ENCODE results near the gene HOXA13. TPM values are rescaled to one million over a fixed set of nuclear protein-coding genes. Genes with fewer than 3 reads are reported as not detected.

The HOXA13 gene
- total RNA-seq, 4 donors from 2014 or later = not detected

DNA sequence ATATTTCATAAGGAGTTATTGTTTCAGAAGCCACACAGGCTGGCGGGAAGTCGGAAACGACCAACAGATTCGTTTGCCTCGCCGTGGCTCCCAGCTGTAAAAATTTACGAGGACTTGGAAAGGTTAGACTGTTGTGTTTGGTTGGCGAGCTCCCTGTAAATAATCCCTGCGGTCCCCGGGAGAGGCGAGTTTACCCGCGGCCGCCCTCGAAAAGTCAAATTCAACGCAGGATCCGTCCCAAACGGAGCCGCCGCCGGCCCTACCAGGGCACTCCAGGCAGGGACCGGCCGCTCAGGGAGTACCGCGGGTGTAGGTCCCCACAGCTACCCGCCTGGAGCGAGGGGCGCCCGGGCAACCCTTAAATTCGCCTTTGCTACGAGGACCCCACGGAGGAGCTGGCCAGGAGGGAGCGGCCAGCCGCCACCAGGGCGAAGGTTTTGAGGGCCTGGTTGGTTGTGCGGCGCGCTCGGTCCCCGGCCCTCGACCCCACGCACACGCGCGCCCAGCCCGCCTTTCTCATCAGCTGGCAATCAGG is 33.8 kb downstream of the HOXA13 start:
- peaks cover 5 to 31% of the 10 kb centered on the region in 2 donors for H3K4me1 ChIP-seq
- H3K27ac ChIP-seq = no peak overlapping the region
- H3K27me3 ChIP-seq = peaks cover 81% of the 10 kb centered on the region
- TF ChIP-seq, protein P1, sequence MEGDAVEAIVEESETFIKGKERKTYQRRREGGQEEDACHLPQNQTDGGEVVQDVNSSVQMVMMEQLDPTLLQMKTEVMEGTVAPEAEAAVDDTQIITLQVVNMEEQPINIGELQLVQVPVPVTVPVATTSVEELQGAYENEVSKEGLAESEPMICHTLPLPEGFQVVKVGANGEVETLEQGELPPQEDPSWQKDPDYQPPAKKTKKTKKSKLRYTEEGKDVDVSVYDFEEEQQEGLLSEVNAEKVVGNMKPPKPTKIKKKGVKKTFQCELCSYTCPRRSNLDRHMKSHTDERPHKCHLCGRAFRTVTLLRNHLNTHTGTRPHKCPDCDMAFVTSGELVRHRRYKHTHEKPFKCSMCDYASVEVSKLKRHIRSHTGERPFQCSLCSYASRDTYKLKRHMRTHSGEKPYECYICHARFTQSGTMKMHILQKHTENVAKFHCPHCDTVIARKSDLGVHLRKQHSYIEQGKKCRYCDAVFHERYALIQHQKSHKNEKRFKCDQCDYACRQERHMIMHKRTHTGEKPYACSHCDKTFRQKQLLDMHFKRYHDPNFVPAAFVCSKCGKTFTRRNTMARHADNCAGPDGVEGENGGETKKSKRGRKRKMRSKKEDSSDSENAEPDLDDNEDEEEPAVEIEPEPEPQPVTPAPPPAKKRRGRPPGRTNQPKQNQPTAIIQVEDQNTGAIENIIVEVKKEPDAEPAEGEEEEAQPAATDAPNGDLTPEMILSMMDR (IDR thresholded peaks at IDR 0.05) = no peak
- no peak for TF ChIP-seq POLR2A (IDR thresholded peaks at IDR 0.05)
- no peaks in the 10 kb centered on the region for H3K9me3 ChIP-seq
- H3K4me3 ChIP-seq (replicated peaks in 1 of 3) = no peak overlapping the region
- no peaks in the 10 kb centered on the region for H3K36me3 ChIP-seq
- 11 to 16% methylated on average over 8 to 44 of the region's 46 CpGs for WGBS, 2 donors
- no peak for DNase-seq
- intact Hi-C loops (cut with DNase I) = loop anchor here (10.0 kb wide), 1 partner anchor 1311 kb away; no protein-coding TSS in a partner anchor

DNA sequence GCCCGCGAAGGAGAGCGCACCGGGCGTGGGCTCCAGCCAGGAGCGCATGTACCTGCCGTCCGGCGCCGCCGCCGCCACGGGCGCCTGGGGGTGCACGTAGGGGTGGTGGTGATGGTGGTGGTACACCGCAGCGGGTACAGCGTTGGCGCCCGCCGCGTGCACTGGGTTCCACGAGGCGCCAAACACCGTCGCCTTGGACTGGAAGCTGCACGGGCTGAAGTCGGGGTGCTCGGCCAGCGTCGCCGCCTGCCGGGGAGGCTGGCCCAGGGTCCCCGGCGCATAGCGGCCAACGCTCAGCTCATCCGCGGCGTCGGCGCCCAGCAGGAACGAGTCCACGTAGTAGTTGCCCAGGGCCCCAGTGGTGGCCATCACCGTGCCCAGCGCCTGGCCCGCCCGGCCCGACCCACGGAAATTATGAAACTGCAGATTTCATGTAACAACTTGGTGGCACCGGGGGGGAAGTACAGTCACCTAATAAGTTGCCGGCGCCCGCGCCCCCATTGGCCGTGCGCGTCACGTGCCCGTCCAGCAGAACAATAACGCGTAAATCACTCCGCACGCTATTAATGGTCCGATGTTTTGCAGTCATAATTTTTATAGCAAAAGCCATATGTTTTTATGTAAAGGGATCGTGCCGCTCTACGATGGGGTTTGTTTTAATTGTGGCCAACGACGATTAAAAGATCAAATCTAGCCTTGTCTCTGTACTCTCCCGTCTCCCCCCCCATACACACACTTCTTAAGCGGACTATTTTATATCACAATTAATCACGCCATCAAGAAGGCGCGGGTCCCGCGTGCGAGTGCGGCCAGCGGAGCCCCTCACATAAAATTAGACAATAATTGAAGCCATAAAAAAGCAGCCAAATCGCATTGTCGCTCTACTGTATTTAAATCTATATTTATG is 34.5 kb downstream of the HOXA13 start, which contains the start of gene HOXA9:
Gene HOXA9, minus strand, starts transcription at position 449 of the 907 bp plus-strand sequence. Its CDS starts 80 bp downstream, at position 369.
- Histone ChIP-seq H3K4me1 (peaks cover 10 to 36% of the 10 kb centered on the region in 2 donors), H3K9me3 (no peaks in the 10 kb centered on the region), H3K27me3 (peaks cover 76% of the 10 kb centered on the region), H3K36me3 (no peaks in the 10 kb centered on the region), H3K27ac (no peak within 1 kb of the TSS), H3K4me3 (replicated peaks in 1 of 3) (no peak within 1 kb of the TSS)
- intact Hi-C loops (cut with DNase I) = loop anchor here (10.0 kb wide), 1 partner anchor 1311 kb away; no protein-coding TSS in a partner anchor
- WGBS, 2 donors = 12% methylated on average over 31 to 37 of the region's 82 CpGs
- TF ChIP-seq, protein P1 (IDR thresholded peaks at IDR 0.05) = no peak
- no peak for TF ChIP-seq POLR2A (IDR thresholded peaks at IDR 0.05)
- DNase-seq = peak in 1 of 2 donors; percentile 31

- no peaks in the 10 kb centered on the region for H3K36me3 ChIP-seq
- H3K9me3 ChIP-seq = no peaks in the 10 kb centered on the region
- 6 to 9% methylated on average over 13 to 25 of the region's 47 CpGs for WGBS, 2 donors
- no peak overlapping the region for H3K27ac ChIP-seq
- no peak overlapping the region for H3K4me3 ChIP-seq (replicated peaks in 1 of 3)
- H3K4me1 ChIP-seq = peaks cover 12 to 31% of the 10 kb centered on the region in 2 donors
- intact Hi-C loops (cut with DNase I) = loop anchor here (5.0 to 10.0 kb wide), 2 partner anchors 787 to 1310 kb away; no protein-coding TSS in a partner anchor
- no peak for DNase-seq
- TF ChIP-seq POLR2A (IDR thresholded peaks at IDR 0.05) = no peak
- TF ChIP-seq, protein P1 (IDR thresholded peaks at IDR 0.05) = no peak
- peaks cover 75% of the 10 kb centered on the region for H3K27me3 ChIP-seq
These were observed 35.4 kb downstream of the HOXA13 start for GRCh38 chr7:27164367-27165088.

DNA sequence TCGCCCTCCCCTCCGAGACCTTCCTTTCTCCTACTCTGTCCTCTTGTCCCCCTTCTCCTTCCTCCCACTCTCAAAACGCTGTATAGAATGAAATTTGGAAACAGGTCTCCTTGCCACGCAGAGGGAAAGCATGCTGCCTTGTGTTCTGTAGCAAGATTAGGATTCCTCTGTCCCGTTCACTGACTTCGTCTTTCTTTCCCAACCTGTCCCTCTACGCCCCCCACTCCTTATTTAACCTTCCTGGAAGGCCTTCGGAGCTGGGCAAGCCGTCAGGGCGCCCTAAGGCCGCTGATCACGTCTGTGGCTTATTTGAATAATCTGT is 35.9 kb downstream of the HOXA13 start:
- intact Hi-C loops (cut with DNase I) = loop anchor here (5.0 to 10.0 kb wide), 2 partner anchors 787 to 1309 kb away; no protein-coding TSS in a partner anchor
- Histone ChIP-seq H3K27ac (no peak overlapping the region), H3K4me1 (peaks cover 12 to 29% of the 10 kb centered on the region in 2 donors), H3K36me3 (no peaks in the 10 kb centered on the region), H3K27me3 (peaks cover 74% of the 10 kb centered on the region), H3K9me3 (no peaks in the 10 kb centered on the region), H3K4me3 (replicated peaks in 1 of 3) (no peak overlapping the region)
- DNase-seq = no peak
- TF ChIP-seq, protein P1 (IDR thresholded peaks at IDR 0.05) = no peak
- no peak for TF ChIP-seq POLR2A (IDR thresholded peaks at IDR 0.05)
- 22 to 38% methylated on average over 12 of the region's 12 CpGs for WGBS, 2 donors
